ENCODE results near the gene CNBD2.
"Not testable (repeated sequence)": the region's sequence is repeated elsewhere in the genome, so short reads cannot be mapped to it uniquely, and the experiment has no call there.

- not testable (repeated sequence) for TF ChIP-seq POLR2AphosphoS5 (IDR thresholded peaks at IDR 0.05; ENCODE audit: insufficient read depth in 1 of 2, low read depth in 1 of 2); CTCF (IDR thresholded peaks at IDR 0.05)
These were observed 100.1 kb downstream of the CNBD2 start for GRCh38 chr20:36068526-36068925.

Data from vagina (tissue), 2 donors.